AG08395 (cell line): ENCODE data around the gene NFATC2.
"Not testable (repeated sequence)": the region's sequence is repeated elsewhere in the genome, so short reads cannot be mapped to it uniquely, and the experiment has no call there.

Source experiments
- DNase-seq: peaks from one replicate; pipeline ENCODE4 v3.0.0; 2012; ENCODE audit warnings: mixed read lengths, low spot score

NFATC2 gene

GRCh38 chr20:51494241-51495110, 48.0 kb downstream of the NFATC2 start:
- no peak for DNase-seq

- DNase-seq: no peak
Measured at GRCh38 chr20:51493346-51493791, 49.1 kb downstream of the NFATC2 start.

GRCh38 chr20:51492167-51493092, 50.1 kb downstream of the NFATC2 start:
- peak; percentile 60 for DNase-seq

GRCh38 chr20:51491393-51491792, 51.1 kb downstream of the NFATC2 start:
- no peak for DNase-seq

- DNase-seq: no peak
Measured at GRCh38 chr20:51490635-51491034, 51.9 kb downstream of the NFATC2 start.

GRCh38 chr20:51489611-51490010, 52.9 kb downstream of the NFATC2 start:
- DNase-seq: no peak

- no peak for DNase-seq
Measured at GRCh38 chr20:51488331-51488730, 54.2 kb downstream of the NFATC2 start.

- peak; percentile 81 for DNase-seq
Measured at GRCh38 chr20:51487565-51488268, 54.8 kb downstream of the NFATC2 start.

- DNase-seq: no peak
Measured at GRCh38 chr20:51487076-51487475, 55.4 kb downstream of the NFATC2 start.

- DNase-seq: peak; percentile 46
Measured at GRCh38 chr20:51486197-51487005, 56.1 kb downstream of the NFATC2 start.

- no peak for DNase-seq
Measured at GRCh38 chr20:51484831-51485230, 57.7 kb downstream of the NFATC2 start.

GRCh38 chr20:51484141-51484815, 58.2 kb downstream of the NFATC2 start:
- DNase-seq: no peak

- DNase-seq: no peak
Measured at GRCh38 chr20:51482836-51483473, 59.6 kb downstream of the NFATC2 start.

- no peak for DNase-seq
Measured at GRCh38 chr20:51481341-51481914, 61.1 kb downstream of the NFATC2 start.

- DNase-seq: no peak
Measured at GRCh38 chr20:51480507-51481270, 61.8 kb downstream of the NFATC2 start.

GRCh38 chr20:51476106-51476505, 66.4 kb downstream of the NFATC2 start:
- DNase-seq: not testable (repeated sequence)

GRCh38 chr20:51473771-51474170, 68.7 kb downstream of the NFATC2 start:
- no peak for DNase-seq

- no peak for DNase-seq
Measured at GRCh38 chr20:51473256-51473655, 69.3 kb downstream of the NFATC2 start.

- no peak for DNase-seq
Measured at GRCh38 chr20:51470907-51471411, 71.6 kb downstream of the NFATC2 start.
